HG03108 (cell line): ENCODE measurements around the gene MRFAP1L1.
"Not testable (repeated sequence)": the region's sequence is repeated elsewhere in the genome, so short reads cannot be mapped to it uniquely, and the experiment has no call there.

ENCODE experiments used
- ATAC-seq: cut with Tn5 transposase; IDR thresholded peaks from one replicate; pipeline ENCODE4 v1.9.1; 2021; ENCODE audit warnings: moderate library complexity; ENCODE audit not compliant: unreplicated experiment

MRFAP1L1 gene

DNA sequence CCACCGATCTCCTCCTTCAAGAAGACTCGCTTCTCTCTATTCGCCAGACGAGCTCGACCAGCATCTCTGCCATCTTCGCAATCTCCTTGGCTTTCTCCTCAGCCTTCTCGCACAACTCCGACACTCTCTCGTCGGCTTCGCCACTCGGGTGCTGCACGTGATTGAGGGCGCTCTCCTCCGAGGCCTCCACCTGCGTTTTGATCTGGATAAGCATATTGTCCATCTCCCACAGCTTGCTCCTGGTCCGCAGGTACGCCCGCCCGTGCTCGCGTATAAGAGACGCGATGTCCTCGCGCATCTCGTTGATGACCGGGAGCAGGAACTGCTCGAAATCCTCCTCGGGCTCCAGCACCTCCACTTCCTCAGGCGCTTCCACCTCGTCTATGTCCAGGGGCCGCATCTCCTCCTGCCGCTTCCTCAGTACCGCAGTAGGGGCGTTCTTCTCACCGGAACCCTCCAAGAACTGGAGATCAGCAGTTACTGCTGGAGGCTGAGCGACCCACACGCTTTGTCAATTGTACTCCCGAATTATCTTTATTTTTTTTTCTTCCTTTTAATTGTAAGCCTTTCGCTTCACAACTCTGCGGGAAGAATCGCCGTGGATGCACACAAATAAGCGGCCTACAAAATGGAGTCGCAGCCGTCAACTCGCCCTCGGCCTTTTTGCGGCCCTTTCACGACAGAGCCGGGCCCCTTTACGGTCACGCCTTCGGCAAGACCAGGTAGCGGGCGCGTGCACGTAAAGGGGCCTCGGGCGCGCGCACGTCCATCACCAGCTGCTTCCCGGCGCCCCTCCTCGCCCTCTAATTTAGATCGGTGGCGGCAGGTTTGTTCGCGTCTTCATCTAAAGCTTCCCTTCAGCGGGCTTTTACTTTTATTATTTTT is at the start of gene MRFAP1L1:
Gene MRFAP1L1, minus strand, starts transcription at position 636 of the 885 bp plus-strand sequence. Its CDS starts 236 bp downstream, at position 400.
- peak; percentile 66 for ATAC-seq

DNA sequence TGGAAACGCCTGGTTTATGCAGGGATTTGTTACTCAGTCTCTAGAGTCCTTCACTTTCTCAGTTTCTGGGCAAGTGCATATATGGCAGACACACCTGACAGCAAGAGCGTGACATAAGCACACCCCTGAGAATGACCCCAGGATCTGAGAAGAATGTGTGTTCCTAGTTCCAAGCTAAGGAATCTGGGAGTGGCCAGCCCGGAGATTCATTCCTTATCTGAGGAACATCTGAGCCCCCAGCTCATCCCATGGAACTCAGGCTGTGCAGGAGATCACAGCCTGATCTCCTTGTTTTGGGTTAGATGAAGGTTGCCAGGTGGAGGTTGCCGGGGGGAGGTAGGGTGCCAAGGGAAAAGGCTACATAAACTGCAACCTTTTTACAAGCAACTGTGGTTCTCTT is 49.1 kb upstream of the MRFAP1L1 start:
- ATAC-seq, result no peak

DNA sequence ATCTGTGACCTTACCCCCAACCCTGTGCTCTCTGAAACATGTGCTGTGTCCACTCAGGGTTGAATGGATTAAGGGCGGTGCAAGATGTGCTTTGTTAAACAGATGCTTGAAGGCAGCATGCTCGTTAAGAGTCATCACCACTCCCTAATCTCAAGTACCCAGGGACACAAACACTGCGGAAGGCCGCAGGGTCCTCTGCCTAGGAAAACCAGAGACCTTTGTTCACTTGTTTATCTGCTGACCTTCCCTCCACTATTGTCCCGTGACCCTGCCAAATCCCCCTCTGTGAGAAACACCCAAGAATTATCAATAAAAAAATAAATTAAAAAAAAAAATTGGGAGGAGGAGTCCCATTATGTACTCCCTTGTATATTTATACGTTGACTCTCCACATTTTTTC is 46.7 kb upstream of the MRFAP1L1 start:
- not testable (repeated sequence) for ATAC-seq

DNA sequence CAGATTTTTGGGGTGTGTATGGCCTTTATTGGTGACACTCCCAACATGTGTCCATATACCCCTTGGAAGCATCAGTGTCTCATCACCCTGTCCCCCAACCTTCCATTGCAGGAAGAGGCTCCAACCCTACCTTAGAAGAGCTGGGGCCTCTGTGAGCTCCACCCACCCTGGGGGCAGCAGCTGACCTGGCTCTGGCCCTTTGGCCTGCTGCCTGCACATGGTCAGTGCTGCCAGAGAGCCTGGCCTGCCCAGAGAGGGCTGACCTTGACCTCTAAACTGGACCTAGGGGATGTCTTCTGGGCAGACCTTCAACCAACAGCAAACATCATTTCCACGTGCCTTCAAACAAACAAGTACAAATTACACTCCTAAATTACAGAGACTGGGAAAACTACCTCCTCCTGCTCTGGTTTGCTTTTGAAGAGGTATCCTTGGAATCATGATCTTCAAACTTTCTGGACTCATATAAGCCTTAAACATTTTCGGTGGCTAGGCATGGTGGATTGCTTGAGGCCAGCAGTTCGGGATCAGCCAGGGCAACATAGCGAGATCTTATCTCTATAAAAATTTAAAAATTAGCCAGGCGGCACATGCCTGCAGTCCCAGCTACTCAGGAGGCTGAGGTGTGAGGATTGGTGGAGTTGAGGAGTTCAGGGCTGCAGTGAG is 45.6 kb upstream of the MRFAP1L1 start:
- ATAC-seq, result no peak

DNA sequence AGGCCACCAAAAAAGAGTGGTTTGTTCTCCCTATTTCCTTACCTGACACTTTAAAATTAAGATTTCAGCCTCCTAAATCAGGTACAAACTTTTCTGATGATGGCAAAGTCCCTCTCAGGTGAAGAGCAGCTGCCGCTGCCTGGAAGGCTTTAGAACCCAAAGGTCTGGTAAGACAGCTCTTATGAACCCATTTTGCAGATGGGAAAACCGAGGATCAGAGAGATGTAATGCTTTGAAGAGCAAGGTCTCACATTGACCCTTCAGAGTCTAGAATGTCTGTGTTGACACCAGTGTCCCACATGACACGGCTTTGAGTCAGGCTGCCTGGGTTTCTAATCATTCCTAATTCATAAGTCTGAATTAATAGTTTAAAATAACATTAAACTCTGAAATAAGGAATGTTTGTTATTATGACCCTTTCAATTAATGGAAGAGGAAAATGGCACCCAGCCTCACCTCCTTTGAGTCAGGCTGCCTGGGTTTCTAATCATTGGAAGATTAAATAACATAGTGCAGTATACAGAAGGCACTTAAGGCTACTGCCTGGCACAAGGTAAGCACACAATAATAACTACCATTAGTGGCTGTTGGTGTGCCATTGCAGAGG is 44.9 kb upstream of the MRFAP1L1 start:
- no peak for ATAC-seq

DNA sequence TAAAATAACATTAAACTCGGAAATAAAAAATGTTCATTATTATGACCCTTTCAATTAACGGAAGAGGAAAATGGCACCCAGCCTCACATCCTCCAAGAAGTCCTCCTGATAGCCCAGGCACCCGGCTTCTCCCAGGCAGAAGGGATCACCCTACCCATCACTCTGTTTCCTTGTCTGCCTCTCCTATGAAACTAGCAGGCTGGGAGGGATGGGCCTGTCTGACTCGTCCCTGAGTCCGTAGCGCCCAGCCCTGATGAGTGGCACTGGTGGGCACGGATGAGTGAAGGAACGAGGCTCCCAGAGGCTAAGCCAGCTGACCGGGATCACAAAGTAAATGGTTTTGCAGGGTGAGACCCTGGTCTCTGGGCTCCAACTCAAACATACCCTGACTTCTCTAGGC is 44.2 kb upstream of the MRFAP1L1 start:
- ATAC-seq, result no peak

DNA sequence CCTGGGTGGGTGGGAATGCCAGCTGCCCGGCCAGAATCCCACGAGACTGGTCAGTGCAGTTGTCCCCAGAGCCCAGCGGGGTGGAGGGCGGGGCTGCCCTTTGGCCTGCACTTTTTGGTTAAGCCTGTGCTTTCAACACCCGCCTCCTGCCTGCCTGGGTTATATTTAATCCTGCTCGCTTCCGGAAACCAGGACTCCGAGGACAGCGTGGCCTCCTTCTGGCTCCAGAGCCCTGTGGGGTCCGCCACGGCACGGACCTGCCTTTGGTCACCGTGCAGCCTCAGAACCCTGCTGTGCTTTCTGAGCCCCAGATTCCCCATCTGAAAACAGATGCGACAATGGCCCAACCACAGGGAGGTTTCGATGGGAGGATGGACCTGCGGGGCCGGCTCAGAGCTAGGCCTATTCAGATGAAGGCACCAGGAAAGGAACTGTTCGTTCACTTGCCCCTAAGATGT is 43.5 kb upstream of the MRFAP1L1 start:
- no peak for ATAC-seq

DNA sequence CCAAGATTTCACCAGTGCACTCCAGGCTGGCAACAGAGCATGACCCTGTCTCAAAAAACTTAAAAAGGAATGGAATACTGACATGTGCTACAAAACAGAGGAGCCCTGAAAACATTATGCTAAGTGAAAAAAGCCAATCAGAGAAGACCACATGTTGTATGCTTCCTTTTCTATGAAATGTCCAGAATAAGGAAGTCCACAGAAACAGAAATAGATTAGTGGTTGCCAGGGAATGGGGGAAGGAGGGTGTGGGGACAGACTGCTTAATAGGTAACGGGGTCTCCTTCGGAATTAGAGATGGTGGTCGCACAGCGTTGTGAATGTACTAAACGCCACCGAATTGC is 42.8 kb upstream of the MRFAP1L1 start:
- no peak for ATAC-seq

DNA sequence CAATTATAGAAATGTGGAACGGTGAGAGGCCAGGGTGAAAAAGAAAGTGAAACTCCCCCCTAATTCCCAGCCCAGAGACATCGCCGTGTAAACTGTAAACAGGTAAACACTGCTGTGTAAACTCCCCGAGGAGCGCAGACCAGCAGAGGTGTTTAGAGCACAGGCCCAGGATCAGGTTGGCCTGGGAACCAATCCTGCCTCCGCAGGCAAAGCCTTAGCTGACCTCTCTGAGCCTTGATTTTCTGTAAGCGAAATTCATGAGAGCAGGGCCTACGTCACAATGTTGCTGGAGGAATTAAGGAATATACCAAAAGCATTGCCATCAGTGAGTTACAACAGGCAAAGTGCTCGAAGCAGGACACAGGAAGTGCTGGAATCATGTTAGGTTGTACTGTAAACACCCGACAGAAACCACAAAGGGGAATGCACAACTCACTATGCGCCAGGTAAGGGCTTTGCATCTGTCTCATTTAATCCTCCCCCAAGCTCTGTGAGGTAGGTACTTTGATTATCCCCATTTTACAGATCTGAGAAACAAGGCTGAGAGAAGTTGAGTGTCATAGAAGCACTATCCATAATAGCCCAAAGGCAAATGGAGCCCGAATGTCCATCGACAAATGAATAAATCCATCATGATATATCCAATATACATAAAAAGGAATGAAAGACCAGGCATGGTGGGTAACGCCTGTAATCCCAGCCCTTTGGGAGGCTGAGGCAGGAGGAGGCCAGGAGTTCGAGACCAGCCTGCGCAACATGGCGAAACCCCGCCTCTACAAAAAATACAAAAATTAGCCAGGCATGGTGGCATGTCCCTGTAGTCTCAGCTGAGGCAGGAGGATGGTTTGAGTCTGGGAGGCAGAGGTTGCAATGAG is 42.2 kb upstream of the MRFAP1L1 start:
- no peak for ATAC-seq

DNA sequence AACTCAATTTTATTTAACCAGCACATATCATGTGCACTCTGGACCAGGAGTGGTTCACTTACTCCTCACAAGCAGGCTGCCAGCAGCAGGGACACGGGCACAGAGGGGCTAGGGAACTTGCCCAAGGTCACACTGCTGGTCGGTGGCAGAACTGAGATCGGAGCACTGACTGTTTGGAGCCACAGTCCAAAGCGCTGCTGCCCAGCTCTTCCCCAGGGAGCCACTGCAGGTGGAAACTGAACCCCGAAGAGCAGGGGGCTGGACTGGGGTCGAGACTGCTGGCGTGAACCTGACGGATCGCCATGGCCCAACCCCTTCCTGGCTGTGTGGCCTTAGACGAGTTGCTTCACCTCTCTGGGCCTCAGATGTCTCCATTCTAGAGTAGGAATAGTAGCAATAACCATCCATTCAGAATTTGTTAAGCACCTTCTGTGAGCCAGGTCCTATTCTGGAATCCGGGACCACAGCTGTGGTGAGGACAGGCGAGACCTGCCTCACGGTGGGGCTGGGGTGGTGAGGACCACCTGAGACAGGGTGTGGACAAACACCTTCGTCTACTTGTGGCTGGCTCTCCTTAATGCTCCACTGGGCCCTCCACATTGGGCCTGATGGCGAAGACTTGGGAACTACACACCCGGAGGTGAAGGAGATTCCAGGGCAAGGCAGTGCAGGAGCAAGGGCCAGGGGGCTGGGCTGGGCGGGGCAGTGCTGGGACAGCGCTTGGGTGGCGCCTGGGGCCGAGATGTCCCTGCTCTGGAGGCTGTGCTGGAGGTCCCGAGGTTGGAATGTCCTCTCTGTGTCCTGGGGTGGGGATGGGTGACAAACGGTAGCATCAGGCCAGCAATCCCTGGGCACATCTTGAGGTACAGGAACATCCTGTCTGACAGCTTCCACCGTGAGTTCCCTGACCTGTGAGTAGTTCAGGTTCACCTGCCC is 40.9 kb upstream of the MRFAP1L1 start:
- ATAC-seq, result no peak

DNA sequence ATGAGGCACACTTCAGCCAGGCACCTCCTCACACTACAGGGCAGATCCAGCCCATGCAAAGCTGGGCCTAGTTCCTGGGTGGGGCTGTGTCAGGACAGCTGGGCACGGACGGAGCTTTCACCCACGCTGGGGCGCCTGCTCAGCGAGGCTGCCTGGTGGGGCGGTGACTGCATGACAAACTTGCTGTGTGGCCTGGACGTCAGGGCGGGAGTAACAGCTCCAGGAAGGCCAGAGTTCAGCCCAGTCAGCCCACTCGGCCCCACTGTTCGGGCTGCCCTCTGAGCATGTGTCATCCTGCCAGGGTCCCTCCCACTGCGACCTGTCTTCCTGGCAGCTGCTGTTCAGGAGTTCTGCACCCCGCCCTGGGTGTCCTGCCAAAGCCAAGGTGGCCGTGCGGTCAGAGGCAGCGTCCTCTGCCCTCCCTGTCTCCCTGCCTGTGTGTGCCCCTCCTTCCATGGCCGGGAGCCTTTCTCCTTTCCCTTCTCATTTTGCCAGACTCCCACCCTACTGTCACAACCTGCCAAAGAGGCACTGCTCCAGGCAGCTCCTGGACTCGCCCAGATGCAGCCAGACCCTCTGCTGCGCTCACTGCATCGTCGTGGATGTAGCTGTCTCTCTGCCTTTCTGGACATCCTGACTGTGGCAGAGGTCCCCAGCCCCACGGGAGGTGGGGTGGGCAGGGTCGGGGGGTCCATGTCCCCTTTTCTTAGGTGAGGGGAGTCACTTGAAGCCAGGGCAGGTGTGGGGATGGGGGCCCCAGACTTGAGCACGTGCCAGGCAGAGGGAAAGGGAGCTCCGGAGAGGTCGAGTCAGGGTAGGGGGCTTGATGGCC is 39.9 kb upstream of the MRFAP1L1 start:
- no peak for ATAC-seq

DNA sequence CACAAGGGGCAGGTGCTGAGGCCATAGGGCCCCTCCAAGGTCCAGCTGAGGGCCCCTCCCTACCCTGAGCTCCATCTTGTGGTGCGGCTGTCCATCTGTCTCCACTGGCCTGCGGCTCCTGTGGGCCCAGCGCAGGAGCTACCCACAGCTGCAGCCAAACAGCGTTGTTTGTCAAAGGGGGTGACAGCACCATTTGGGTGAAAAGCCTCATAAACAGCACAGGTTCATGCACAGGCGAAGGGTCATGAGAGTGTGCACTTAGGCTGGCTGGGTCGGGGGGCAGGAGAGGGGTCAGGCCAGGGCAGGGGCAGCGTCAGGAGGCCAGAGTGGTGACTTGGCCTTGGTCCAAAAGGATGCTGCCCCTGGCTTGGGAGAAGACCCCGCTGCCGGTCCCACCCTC is 38.6 kb upstream of the MRFAP1L1 start:
- no peak for ATAC-seq

DNA sequence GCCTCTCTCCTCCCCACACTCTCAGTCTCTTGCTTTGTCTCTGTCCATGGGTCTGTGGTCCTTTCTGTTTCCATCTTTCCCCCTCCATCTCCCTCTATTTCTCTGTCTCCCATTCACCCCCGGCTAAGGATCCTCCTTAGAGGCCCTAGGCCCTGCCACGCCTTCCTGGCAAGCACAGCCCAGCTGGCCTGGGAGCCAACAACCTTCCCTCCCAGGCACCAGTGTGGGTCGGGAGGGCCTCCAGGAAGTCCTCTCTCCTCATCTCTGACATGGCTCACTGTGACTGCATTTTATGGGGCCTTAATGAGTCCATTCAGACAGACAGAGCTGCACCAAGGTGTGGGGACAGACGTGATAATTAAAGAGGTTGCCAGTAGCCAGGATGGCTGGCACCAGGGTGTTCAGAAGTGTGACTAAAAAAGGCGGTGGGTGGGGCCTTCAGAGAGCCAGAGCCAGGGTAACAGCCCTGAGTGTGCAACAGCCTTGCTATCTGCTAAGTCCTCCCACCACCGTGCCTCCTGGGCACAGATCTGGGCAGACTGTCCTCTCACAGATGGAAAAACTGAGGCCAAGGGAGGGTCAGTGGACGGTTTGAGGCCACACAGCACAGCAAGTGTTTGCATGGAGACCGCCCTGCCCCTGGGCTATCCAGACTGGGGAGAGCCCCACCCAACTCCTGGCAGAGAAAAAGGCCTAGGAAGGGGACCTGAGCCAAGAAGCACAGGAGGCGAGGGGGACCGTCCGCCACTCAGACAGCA is 37.8 kb upstream of the MRFAP1L1 start:
- ATAC-seq, result no peak

DNA sequence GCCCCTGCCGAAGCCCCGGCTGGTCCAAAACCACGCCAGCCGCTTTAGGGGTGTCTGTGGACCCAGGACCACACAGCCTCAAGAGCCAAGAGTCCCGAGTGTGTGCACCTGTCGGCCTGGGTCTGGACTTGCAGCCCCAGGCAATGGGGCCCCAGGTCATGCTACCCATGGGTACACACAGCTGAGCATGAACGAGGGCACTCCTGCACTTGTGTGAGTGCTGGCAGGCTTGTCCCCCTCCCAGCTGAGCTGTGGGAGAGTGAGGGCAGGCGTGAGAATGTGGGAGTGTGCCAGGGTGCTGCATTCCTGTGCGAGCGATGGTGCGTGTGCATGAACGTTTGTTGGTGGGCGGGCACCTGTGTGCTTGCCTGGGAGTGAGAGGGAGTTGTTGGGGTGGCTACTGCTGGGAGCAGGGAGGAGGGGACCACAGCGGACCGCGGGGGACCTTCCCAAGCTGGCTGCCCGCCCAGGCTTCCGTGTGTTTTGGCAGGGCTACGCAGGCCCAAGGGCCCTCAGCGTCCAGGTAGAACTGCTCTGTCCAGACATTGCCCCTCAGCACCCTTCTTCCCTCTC is 37.1 kb upstream of the MRFAP1L1 start:
- ATAC-seq, result no peak

DNA sequence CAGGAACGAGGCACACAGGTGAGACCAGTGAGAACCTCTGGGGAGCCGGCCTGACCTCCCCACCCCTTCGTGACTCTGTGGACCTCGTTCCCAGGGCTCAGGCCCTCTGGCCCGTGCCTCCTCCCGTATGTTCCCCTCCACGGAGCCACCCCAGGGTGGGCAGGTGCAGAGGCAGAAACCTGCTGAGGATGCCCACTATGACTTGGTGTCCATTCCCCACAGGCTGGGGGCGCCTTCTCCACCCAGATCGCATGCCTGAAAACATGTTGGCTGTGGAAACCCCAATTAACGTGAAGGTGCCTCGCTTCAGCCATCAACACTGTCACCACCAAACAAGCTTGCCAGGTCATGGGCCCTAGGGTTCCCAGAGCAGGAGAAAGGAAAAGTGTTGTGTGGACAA is 33.3 kb upstream of the MRFAP1L1 start:
- ATAC-seq, result no peak

DNA sequence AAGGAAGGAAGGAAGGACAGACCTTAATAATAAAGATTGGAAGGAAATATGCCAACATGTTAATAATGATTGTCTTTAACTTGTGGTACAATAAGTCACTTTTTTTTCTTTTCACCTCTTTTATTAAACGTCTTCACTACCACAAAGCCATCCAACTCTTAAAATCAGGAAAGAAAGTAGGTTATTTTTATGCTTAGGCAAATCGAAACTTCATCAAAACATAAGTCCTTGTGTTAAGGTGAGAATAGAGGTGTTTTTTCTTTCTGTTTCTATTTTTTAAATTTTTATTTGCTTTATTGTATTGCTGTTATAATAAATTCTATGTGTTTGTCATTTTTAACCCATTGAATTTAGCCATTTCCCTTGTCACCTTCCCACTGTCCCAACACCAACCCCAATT is 32.8 kb upstream of the MRFAP1L1 start:
- no peak for ATAC-seq

DNA sequence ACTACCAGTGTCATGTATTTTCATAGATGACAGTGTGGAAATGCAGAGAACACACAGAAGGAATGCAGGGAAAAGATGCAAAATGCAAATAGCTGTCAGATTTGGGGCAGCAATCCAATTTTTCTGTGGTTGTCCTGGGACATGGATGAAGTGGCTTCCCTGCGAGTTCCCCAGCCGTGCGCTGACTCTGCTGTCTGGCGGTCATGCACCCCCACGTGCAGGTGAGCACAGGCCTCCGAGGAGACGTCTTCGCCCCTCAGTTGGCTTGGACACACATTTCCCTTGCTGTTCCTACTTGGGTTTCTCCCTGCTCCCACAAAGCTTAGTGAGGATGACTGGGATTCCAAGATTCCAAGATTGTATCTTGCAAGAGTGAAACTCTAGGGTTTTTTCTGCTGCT is 30.7 kb upstream of the MRFAP1L1 start:
- ATAC-seq, result no peak

DNA sequence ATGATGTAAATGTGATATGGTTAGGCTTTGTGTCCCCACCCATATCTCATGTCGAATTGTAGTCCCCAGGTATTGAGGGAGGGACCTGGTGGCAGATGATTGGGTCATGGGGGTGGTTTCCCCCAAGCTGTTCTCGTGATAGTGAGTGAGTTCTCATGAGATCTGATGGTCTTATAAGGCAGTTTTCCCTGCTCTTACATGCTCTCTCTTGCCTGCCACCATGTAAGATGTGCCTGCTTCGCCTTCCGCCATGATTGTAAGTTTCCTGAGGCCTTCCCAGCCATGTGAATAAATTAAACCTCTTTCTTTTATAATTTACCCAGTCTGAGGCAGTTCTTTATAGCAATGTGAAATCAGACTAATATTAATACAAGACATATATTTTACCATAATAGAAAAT is 30.3 kb upstream of the MRFAP1L1 start:
- no peak for ATAC-seq
